G401 (cell line): ENCODE results near the gene PRR20G. TPM values are rescaled to one million over a fixed set of nuclear protein-coding genes. Genes with fewer than 3 reads are reported as not detected.
"Not testable (repeated sequence)": the region's sequence is repeated elsewhere in the genome, so short reads cannot be mapped to it uniquely, and the experiment has no call there.

Experiments used
- DNase-seq: peaks from one replicate; pipeline ENCODE4 v3.0.0-alpha.2; 2015; ENCODE audit warnings: low spot score
- in situ Hi-C: cut with HindIII; loops from 2 replicates; pipeline ENCODE4 v1.10.0; 2016; ENCODE audit warnings: low sequenced_read_pairs, mixed read lengths
- total RNA-seq: library from RNA; depleted of rRNA; stranded (reverse); fragments of >200 nt; shearing (Covaris generic); gene quantifications from 2 replicates; pipeline ENCODE4 v1.2.3, GENCODE V29; 2014; rRNA removed

Gene PRR20G
- total RNA-seq: not detected in 2 replicates

GRCh38 chr3:127287840-127288239, at the start of gene PRR20G:
PRR20G (minus strand) TSS chr3:127288046; CDS start chr3:127287365, 681 bp downstream.
- in situ Hi-C loops: no loop called here
- no peak for DNase-seq

- in situ Hi-C loops: no loop called here
- no peak for DNase-seq
These were observed 49.2 kb upstream of the PRR20G start for GRCh38 chr3:127337001-127337400.

GRCh38 chr3:127336101-127336500, 48.3 kb upstream of the PRR20G start:
- no peak for DNase-seq
- in situ Hi-C loops: no loop called here

GRCh38 chr3:127330385-127330784, 42.5 kb upstream of the PRR20G start:
- no peak for DNase-seq
- in situ Hi-C loops: no loop called here

GRCh38 chr3:127329631-127330285, 41.9 kb upstream of the PRR20G start:
- no peak for DNase-seq
- in situ Hi-C loops: no loop called here

GRCh38 chr3:127328421-127328820, 40.6 kb upstream of the PRR20G start:
- DNase-seq: no peak
- in situ Hi-C loops: no loop called here

GRCh38 chr3:127326341-127326740, 38.5 kb upstream of the PRR20G start:
- in situ Hi-C loops: no loop called here

GRCh38 chr3:127325629-127325961, 37.7 kb upstream of the PRR20G start:
- DNase-seq: no peak
- in situ Hi-C loops: no loop called here

More at GRCh38 chr3:127326341-127326740, 38.5 kb upstream of the PRR20G start:
- DNase-seq: no peak

GRCh38 chr3:127324913-127325628, 37.2 kb upstream of the PRR20G start:
- in situ Hi-C loops: no loop called here
- DNase-seq: no peak

GRCh38 chr3:127324076-127324475, 36.2 kb upstream of the PRR20G start:
- no peak for DNase-seq
- in situ Hi-C loops: no loop called here

- in situ Hi-C loops: no loop called here
- no peak for DNase-seq
These were observed 35.7 kb upstream of the PRR20G start for GRCh38 chr3:127323581-127323980.

- in situ Hi-C loops: no loop called here
These were observed 33.5 kb upstream of the PRR20G start for GRCh38 chr3:127321371-127321770.

GRCh38 chr3:127320529-127321121, 32.8 kb upstream of the PRR20G start:
- in situ Hi-C loops: no loop called here
- DNase-seq: no peak

More at GRCh38 chr3:127321371-127321770, 33.5 kb upstream of the PRR20G start:
- no peak for DNase-seq

- DNase-seq: no peak
- in situ Hi-C loops: no loop called here
These were observed 28.8 kb upstream of the PRR20G start for GRCh38 chr3:127316685-127317084.

- no peak for DNase-seq
- in situ Hi-C loops: no loop called here
These were observed 25.0 kb upstream of the PRR20G start for GRCh38 chr3:127312818-127313217.

GRCh38 chr3:127308821-127309220, 21.0 kb upstream of the PRR20G start:
- DNase-seq, in situ Hi-C loops: not testable (repeated sequence)

- in situ Hi-C loops: no loop called here
- no peak for DNase-seq
These were observed 20.1 kb upstream of the PRR20G start for GRCh38 chr3:127307916-127308315.

GRCh38 chr3:127307112-127307835, 19.4 kb upstream of the PRR20G start:
- DNase-seq: no peak
- in situ Hi-C loops: no loop called here

GRCh38 chr3:127306361-127307111, 18.7 kb upstream of the PRR20G start:
- in situ Hi-C loops: no loop called here
- DNase-seq: no peak
